ENCODE results near the gene KIAA0232.
"Not testable (repeated sequence)": the region's sequence is repeated elsewhere in the genome, so short reads cannot be mapped to it uniquely, and the experiment has no call there.

KIAA0232 gene

DNA sequence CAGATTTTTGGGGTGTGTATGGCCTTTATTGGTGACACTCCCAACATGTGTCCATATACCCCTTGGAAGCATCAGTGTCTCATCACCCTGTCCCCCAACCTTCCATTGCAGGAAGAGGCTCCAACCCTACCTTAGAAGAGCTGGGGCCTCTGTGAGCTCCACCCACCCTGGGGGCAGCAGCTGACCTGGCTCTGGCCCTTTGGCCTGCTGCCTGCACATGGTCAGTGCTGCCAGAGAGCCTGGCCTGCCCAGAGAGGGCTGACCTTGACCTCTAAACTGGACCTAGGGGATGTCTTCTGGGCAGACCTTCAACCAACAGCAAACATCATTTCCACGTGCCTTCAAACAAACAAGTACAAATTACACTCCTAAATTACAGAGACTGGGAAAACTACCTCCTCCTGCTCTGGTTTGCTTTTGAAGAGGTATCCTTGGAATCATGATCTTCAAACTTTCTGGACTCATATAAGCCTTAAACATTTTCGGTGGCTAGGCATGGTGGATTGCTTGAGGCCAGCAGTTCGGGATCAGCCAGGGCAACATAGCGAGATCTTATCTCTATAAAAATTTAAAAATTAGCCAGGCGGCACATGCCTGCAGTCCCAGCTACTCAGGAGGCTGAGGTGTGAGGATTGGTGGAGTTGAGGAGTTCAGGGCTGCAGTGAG is 27.3 kb upstream of the KIAA0232 start:
- DNase-seq = no peak

DNA sequence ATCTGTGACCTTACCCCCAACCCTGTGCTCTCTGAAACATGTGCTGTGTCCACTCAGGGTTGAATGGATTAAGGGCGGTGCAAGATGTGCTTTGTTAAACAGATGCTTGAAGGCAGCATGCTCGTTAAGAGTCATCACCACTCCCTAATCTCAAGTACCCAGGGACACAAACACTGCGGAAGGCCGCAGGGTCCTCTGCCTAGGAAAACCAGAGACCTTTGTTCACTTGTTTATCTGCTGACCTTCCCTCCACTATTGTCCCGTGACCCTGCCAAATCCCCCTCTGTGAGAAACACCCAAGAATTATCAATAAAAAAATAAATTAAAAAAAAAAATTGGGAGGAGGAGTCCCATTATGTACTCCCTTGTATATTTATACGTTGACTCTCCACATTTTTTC is 26.2 kb upstream of the KIAA0232 start:
- DNase-seq = not testable (repeated sequence)

DNA sequence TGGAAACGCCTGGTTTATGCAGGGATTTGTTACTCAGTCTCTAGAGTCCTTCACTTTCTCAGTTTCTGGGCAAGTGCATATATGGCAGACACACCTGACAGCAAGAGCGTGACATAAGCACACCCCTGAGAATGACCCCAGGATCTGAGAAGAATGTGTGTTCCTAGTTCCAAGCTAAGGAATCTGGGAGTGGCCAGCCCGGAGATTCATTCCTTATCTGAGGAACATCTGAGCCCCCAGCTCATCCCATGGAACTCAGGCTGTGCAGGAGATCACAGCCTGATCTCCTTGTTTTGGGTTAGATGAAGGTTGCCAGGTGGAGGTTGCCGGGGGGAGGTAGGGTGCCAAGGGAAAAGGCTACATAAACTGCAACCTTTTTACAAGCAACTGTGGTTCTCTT is 23.8 kb upstream of the KIAA0232 start:
- DNase-seq = no peak

DNA sequence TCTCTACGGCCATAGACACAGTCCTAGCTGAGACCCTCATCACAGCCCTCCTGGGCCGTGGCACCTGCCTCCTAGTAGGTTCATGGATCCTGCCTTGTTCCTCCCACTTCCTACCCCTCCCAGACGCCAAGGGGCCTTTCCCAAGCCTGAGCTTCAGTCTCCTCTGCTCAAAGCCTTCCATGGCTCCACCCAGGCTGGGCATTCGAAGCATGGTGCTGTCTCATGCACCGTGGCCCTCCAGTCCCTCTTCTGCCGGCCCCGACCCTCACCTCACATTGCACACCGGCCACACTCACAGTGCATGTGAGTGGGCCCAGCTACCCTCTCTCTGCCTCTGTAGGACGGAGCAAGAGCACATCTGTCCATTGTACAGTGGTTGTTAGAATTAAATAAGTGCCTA is 21.7 kb upstream of the KIAA0232 start:
- DNase-seq = no peak

DNA sequence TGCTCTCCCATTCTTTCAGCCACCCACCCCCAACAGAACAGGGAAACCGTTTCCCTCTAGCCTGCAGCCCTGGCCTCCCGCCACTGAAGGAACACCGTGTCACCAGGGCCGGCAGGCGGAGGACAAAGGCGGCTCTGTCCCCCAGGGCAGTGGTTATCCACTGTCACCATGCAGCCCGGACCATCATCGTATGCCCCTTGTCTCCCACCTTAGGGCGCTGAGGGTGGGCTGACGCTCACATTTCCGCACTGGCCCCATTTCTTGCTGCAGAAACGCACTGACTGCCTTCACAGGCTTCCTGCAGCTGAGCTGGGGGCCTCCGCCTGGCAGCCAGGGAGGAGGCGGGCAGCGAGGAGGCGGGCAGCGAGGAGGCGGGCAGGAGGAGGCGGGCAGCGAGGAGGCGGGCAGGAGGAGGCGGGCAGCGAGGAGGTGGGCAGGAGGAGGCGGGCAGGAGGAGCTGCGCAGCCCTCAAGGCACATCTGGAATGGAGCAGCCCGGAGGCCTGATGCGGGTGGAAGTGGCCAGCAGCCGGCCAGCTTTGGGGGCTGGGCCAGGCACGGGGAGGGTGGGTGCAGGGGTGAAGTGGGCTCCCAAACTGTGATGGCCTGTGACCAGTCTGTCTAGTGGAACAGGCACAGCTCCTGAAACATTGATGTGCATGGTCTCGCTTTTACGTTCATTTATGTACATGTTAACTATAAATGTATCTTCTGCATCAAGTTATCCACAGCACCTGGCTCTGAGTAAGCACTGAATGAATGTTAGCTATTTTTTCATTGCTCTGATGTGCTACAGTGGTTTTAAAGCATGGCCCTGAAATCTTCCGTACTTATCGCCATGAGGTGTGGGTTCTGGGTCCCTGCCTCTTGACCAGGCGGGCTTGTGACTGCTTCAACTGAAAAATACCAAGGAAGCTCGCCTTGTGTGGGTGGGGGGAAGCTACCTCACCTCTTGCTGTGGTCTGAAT is 20.6 kb upstream of the KIAA0232 start:
- no peak for DNase-seq

DNA sequence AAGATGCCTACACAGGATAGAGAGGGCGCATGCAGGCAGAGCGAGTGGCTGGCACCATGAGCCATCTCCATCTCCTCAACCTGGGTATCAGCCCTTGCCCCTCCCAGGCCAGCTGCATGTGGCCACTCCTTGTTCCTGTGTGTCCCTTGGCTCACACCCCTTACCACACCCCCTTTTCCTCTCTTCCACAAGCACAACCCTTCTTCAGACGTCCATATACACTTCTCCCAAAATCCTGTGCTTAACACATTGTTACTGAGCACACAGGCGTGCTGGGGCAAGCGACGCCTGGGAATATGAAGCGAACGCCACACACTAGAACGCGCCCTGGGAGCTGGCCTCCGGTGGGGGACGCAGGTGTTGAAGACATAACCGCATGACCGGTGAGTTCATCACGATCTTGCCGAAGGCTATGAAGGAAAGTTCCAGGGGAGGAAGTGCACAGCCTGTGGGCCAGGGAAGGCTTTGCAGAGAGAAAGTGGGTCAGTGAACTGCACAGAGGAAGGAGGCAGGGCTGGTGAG is 19.1 kb upstream of the KIAA0232 start:
- DNase-seq = no peak

DNA sequence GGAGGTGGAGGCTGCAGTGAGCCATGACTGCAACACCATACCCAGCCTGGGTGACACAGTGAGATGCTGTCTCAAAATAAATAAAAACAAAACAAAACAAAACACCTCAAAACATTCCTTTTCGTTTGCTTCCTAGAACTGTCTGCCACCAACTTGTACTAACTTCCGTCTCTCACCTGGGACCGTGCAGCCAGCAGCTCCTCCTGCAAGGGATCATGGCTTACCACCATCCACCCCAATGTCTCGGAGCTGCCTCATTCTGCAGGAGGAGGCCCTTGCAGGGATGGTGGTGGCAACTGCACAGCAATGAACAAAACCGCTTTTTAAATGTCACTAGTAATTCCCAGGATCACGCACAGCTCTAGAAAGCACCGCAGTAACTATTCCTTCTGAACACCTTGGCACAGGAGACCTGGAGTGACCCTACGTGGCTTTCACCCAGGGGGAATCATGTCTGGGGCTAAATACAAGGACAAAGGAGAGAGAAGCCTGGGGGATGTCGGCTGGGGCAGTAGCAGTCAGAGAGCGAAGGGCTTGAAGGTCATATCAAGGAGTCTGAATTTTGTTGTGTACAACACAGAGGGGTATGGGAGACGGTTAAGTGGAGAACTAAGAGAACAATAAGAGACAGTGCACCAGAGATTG is 17.4 kb upstream of the KIAA0232 start:
- DNase-seq = no peak

DNA sequence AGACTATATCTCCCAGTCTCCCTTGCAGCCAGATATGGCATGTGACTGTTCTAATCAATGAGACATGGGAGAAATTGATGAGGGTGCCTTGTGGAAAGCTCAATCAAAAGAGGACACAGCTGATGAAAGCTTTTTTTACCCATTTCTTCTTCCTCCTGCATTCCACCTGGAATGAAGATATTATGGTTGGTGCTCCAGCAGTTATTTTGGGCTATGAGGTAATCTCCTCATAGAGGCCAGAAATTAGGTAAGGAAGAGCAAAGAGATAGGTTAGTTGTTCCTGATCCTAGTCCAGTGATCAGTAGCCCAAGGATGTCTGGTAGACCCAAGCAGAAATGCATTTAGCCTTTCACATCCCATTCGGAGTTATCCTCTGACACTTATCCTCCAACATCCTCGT is 16.8 kb upstream of the KIAA0232 start:
- DNase-seq = no peak

DNA sequence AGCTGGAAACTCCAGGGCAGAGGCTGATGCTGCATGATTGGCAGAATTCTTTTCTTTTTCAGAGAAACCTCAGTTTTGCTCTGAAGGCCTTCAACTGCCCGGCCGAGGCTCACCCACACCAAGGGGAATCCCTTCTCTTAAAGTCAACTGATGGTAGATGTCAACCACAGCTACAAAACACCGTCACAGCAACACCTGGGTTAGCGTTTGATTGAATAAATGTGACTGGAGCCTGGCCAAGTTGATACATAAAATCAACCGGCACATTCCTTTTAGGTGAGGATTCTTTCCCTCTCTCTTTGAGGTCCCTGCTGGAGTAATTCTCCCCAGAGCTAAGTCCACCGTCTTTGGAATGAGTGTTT is 15.2 kb upstream of the KIAA0232 start:
- no peak for DNase-seq

DNA sequence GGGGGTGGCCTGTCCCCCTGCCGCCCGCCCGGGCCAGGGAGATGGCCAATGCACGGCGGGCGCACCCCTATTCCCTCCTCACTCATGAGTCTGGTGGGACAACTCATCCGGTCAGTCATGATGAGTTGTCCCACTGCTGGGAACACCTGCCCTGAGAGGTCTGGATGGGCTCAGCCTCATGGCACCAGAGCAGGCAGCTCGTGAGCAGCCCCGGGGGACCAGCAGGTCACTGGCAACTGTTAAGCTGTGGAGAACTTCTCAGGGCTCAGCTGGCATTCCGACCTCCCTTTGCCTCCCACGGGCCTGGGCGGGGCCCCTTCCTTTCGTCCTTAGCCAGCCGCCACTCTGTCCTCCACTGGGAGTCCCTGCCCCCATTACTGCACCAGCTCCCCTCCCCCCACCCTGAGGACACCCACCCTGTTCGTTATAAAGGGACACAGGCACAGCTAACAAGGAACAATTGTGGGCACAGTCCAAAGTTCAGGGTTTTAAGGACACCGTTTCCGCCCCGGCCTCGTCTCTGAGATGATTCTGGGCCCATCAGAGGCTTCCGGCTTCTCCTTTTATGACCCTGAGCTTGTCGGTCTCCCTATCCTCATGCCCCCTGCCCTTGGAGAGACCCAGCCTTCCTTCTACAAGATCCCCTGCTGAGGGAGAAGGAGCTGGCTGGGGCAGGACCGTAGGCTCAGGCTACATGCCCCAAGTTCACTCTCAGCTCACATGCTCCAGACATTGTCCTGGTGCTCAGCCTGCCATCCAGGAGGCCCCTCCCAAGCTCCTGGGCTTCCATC is 14.6 kb upstream of the KIAA0232 start:
- no peak for DNase-seq

DNA sequence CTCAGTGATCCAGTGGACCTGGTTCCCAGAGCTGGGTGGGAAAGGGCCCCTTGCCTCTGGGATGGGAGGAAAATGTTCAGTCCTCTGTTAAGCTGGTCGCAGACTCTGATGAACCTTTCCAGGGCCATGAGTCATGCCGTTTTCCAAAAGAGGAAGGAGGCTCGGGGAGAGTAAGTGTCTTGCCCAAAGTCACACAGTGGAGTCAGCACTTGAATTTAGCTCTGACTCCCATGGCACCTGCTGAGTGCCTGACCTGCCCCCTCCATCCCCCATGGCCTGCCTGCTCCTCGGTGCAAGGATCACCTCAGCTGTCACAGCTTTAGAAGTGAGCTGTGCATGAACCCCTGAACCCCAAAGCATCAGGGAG is 14.0 kb upstream of the KIAA0232 start:
- no peak for DNase-seq

DNA sequence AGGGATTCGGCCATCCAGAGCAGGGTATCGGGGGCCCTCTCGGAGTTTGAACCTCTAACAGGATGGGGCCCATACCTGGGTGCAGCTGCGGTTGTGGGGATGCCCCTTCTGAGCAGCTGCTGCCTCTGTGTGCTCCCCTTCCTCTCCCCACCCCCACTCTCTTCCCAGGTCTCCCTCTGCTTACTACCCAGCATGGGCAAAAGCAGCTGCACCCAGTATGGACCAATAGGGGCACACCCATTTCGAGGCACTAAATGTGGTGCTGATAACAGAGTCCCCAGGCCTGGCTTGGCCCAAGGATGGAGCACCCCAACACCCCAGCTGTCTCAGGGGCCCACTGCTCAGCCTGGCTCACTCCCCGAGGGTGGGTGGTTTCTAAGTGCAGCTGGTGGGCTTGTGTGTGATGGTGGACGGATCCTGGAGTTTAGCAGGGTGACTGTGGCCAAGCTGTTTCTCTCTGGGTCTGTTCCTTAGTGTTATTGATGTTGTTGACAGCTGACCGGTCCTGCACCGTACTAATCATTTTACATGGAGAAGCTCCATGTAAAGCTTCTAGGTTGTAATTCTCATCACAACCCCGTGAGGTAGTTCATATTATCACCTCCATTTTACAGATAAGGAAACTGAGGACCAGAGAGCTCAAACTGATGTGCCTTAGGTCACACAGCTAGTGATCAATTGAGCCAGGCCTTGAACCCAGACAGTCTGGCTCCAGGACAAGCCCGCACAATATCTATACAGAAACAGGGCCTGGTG is 13.1 kb upstream of the KIAA0232 start:
- DNase-seq = no peak

DNA sequence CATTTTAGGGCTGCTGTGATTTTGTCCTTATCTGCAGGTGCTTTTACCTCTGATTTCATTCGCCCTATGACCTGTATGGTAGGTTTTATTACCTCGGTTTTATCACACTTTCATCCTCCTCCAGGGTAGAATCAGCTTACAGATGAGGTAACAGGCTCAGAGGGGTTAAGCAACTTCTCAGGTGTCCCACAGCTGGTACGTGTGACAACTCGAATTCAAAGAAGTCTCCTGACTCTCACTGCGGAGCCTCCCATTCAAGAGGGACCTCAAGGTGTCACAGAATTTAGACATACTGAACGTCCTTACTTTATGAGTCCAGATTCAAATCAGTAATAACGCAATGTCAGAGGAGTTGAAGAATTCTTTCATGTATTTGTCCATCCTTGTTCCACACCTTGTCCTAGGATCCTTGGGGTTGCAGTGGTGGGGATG is 12.5 kb upstream of the KIAA0232 start:
- DNase-seq = no peak

DNA sequence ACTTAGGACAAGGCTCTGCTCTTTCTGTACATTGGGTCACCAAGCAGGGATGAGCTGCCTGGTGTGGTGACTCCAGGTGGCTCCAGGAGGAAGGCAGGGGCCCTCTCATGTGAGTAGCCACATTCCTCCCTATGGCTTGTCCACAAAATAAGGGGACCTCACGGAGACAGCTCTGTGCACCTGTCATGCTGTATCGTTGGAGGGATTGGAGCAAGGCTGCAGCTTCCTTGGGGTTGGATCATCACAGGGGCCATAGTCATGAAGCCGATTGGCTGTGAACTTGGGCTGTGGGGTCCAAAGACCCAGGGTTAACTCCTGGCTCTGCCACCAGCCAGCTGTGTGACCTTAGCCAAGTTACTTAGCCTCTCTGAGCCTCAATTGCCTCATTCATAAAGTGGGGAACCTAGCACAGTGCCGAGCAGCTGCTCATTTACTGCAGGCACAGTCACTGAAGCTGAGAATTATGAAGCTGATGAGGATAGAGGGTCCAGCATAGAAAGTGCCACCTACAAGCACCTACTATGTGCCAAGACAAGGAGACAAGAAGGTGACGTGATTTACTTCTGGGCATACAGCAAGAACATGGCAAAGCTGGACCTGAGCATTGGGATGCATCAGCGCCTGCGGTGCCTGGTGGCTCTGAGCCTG is 11.8 kb upstream of the KIAA0232 start:
- DNase-seq = no peak

DNA sequence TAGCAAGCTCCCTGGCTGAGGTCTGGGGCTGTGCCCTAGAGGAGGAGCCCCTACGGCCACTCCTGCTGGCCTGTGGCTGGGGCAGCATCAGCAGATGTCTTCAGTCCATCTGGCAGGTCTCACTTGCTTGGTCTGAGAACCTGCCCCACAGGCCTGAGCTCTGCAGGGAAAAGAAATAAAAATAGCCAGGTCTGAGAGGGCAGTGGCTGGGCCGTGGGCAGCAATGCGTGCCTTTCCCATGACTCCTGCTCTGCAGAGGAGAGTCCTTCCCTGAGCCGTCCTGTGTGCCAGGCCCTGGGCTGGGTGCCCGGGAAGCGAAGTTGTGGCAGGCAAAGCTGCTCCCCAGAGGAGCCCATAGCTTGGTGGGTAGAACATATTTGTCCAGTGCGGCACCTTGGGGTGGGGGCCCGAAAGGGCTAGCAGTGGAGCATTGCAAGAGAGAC is 11.3 kb upstream of the KIAA0232 start:
- no peak for DNase-seq

DNA sequence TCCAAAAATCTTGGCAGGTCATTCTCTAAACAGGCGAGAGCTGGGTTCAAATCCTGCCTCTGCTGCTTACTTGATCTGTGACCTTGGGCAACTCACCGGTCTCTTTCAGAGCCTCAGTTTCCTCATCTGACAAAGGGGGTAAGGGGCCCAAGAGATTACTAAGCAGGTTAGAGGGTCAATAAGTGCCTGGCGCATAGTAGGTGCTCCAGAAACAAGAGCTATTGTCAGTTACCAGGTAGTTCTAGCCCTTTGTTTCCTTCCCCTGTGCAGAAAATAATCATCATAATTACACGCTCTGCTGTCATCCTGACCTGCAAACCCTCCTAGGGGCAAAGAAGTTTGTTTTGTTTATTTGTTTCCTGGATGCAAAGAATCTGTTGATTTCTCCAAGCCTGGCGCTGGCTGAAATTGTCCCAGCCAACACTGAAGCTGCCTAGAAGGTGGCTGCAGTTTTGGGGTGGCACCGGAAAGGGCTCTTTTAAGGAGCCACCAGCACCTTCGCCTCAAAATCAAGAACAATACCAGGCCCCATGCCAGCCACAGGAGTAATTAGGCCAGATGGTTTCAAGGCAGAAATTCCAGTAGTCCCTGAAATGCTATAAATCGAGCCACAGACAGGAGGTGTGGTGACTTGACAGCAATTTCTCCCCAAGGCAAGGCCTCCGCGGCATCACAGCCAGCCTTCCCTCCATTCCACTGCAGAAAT is 10.2 kb upstream of the KIAA0232 start:
- DNase-seq = no peak

DNA sequence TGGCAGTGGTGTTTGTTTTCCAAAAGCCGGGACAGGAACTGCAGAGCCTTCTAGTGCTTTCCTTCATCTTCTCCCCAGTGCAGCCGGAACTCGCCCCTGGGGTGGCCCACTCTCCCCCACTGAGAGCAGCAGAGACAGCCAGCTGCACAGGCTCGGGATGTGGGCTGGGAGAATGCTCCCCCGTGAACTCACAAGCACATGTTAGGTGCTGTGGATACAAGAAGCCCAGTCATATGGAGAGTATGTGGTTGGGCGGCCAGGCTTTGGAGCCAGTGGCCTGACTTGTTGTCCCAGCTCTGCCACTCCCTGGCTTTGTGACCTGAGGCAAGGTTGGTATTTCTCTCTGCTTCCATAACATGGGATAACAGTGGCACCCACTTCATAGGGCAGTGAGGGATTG is 9.4 kb upstream of the KIAA0232 start:
- DNase-seq = no peak

DNA sequence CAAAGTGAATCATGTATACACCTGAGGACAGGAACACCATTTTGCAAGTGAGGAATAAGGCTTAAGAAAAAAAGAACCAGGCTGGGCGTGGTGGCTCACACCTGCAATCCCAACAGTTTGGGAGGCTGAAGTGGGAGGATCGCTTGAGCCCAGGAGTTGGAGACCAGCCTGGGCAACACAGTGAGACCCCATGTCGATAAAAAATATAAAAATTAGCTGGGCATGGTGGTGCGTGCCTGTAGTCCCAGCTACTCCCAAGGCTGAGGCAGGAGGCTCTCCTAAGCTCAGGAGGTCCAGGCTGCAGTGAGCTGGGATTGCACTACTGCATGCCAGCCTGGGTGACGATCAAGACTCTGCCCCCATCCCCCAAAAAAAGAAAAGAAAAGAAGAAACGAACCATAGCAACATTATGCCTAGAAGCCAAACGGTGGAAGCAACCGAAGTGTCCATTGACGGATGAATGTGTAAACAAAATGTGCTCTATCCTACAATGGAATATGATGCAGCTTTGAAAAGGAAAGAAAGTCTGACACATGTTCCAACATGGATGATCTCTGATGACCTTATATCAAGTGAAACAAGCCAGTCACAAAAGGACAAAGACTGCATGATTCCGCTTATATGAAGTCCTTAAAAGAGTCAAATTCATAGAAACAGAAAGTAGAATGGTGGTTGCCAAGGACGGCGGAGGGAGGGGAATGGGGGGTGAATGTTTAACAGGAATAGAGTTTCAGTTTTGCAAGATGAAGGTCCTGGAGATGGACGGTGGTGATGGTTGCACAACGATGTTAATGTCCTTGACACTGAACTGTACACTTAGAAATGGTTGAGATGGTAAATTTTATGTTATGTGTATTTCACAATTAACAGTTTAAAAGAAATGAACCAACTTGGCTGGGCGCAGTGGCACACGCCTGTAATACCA is 8.6 kb upstream of the KIAA0232 start:
- no peak for DNase-seq

DNA sequence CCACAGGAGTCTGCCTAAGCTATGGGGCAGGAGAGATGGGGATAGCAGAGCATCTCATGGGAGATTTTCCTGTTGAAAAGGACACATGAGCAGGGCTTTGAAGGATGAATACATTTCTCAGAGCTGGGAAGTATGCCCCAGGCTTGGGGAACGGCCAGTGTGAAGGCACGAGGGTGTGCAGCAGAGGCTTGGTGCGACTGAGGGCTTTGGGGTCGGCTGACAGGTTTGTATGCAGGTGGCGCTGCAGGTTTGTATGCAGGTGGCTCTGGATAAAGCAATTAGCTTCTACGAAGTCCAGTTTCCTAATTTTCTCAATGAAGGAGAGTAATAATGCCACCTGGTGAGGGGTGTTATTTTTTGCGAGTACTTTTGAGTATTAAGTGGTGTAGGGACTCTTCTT is 6.8 kb upstream of the KIAA0232 start:
- DNase-seq = no peak
